ENCODE measurements around the gene PEPD.

DNA sequence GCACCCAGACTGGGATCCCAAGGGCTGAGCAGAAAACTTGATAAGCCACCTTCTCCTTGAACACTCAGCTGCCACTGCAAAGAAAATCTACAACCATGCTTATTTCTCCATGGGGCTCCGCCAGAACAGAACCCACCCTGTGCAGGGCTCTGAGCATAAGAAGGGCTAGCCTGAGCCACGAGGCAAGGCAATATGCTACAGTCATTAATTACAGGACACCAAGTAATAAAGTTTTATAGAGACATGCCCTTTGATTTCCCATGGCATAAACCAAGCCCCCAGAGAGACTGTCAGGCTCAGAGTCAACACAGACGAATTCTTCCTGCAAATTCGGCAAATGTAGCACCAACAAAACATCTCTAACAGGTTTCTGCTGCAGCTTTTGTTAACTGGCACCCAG, 5.7 kb downstream of the PEPD start:
- TF ChIP-seq, protein P1, sequence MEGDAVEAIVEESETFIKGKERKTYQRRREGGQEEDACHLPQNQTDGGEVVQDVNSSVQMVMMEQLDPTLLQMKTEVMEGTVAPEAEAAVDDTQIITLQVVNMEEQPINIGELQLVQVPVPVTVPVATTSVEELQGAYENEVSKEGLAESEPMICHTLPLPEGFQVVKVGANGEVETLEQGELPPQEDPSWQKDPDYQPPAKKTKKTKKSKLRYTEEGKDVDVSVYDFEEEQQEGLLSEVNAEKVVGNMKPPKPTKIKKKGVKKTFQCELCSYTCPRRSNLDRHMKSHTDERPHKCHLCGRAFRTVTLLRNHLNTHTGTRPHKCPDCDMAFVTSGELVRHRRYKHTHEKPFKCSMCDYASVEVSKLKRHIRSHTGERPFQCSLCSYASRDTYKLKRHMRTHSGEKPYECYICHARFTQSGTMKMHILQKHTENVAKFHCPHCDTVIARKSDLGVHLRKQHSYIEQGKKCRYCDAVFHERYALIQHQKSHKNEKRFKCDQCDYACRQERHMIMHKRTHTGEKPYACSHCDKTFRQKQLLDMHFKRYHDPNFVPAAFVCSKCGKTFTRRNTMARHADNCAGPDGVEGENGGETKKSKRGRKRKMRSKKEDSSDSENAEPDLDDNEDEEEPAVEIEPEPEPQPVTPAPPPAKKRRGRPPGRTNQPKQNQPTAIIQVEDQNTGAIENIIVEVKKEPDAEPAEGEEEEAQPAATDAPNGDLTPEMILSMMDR (IDR thresholded peaks at IDR 0.05 in 4 of 5, conservative IDR thresholded peaks at IDR 0.05 in 1 of 5) = no peak
- TF ChIP-seq POLR2A (IDR thresholded peaks at IDR 0.05) = no peak
